ENCODE results near the gene RAD51. TPM values are rescaled to one million over a fixed set of nuclear protein-coding genes. Genes with fewer than 3 reads are reported as not detected.

The RAD51 gene
- total and polyA plus RNA-seq, 9 of the 15 experiments (the other 6 are each of a cell fraction or from before 2014, with no cell fraction given): 16.0 to 63.8 (median 34.6) TPM

DNA sequence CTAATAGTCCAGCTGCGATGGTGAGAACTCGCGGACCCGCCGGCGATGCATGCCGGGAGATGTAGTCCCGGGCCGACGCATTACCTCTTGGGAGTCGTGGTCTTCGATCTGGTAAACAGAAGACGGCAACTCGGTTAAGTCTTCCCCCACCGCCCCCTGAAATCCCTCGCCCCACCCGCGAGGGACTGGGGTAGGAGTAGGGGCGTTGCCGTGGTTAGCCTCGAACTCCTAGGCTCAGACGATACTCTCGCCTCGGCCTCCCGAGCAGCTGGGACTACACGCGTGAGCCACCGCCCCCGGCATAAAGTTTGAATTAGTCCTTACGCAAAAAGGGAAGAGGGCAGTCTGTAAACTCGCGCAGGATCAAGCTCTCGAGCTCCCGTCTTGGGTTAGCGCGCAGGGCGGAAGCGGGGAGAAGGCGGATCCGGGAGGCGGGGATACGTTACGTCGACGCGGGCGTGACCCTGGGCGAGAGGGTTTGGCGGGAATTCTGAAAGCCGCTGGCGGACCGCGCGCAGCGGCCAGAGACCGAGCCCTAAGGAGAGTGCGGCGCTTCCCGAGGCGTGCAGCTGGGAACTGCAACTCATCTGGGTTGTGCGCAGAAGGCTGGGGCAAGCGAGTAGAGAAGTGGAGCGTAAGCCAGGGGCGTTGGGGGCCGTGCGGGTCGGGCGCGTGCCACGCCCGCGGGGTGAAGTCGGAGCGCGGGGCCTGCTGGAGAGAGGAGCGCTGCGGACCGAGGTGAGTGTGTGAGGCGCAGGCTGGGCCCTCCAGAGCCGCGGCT, at the start of gene RAD51 (continued):
- TF ChIP-seq, protein P1, sequence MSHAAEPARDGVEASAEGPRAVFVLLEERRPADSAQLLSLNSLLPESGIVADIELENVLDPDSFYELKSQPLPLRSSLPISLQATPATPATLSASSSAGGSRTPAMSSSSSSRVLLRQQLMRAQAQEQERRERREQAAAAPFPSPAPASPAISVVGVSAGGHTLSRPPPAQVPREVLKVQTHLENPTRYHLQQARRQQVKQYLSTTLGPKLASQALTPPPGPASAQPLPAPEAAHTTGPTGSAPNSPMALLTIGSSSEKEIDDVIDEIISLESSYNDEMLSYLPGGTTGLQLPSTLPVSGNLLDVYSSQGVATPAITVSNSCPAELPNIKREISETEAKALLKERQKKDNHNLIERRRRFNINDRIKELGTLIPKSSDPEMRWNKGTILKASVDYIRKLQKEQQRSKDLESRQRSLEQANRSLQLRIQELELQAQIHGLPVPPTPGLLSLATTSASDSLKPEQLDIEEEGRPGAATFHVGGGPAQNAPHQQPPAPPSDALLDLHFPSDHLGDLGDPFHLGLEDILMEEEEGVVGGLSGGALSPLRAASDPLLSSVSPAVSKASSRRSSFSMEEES (CRISPR knock-in tag; IDR thresholded peaks at IDR 0.05): no peak
- TF ChIP-seq PTTG1 (tag; IDR thresholded peaks at IDR 0.05; ENCODE audit: low read depth) (no peak), FIP1L1 (IDR thresholded peaks at IDR 0.05; ENCODE audit: low read depth, low read length, poor library complexity, severe bottlenecking) (peak; percentile 70), FOXA1 (IDR thresholded peaks at IDR 0.05; ENCODE audit: borderline replicate concordance) (no peak), ZSCAN29 (IDR thresholded peaks at IDR 0.05) (no peak), PHF8 (IDR thresholded peaks at IDR 0.05; ENCODE audit: borderline replicate concordance, low read length) (peak; percentile 91), ZNF518B (CRISPR knock-in tag; IDR thresholded peaks at IDR 0.05) (no peak), KAT8 (IDR thresholded peaks at IDR 0.05; ENCODE audit: low read depth) (no peak), ZNF707 (CRISPR knock-in tag; conservative IDR thresholded peaks at IDR 0.05) (no peak), ZNF511 (CRISPR knock-in tag; IDR thresholded peaks at IDR 0.05) (peak; percentile 72; the same call in 1 of the 2 replicates), THAP7 (CRISPR knock-in tag; IDR thresholded peaks at IDR 0.05) (no peak), CBFA2T3 (IDR thresholded peaks at IDR 0.05) (no peak; the same call in 1 of the 2 replicates), HMGXB4 (CRISPR knock-in tag; IDR thresholded peaks at IDR 0.05) (peak; percentile 99), RBM14 (IDR thresholded peaks at IDR 0.05; ENCODE audit: borderline replicate concordance, insufficient read depth, low read depth, low read length) (0 out of 2 replicates have a peak, but pooled peaks have one; percentile 35), SMAD2 (IDR thresholded peaks at IDR 0.05; ENCODE audit: low read depth, low read length) (no peak), L3MBTL2 (IDR thresholded peaks at IDR 0.05) (peak; percentile 93)
- TF ChIP-seq, protein P2, sequence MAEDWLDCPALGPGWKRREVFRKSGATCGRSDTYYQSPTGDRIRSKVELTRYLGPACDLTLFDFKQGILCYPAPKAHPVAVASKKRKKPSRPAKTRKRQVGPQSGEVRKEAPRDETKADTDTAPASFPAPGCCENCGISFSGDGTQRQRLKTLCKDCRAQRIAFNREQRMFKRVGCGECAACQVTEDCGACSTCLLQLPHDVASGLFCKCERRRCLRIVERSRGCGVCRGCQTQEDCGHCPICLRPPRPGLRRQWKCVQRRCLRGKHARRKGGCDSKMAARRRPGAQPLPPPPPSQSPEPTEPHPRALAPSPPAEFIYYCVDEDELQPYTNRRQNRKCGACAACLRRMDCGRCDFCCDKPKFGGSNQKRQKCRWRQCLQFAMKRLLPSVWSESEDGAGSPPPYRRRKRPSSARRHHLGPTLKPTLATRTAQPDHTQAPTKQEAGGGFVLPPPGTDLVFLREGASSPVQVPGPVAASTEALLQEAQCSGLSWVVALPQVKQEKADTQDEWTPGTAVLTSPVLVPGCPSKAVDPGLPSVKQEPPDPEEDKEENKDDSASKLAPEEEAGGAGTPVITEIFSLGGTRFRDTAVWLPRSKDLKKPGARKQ (CRISPR knock-in tag; IDR thresholded peaks at IDR 0.05): no peak
